K562 (cell line): Measurements from ENCODE around the gene SMIM35. TPM values are rescaled to one million over a fixed set of nuclear protein-coding genes. Genes with fewer than 3 reads are reported as not detected.

ENCODE experiments used
- AFF1 ChIP-seq, 2 experiments: fragments of 450-650 bp; IDR thresholded peaks; 2 replicates each; pipeline ENCODE4 v1.6.1; 2018; ENCODE audit warnings: mild to moderate bottlenecking in 2 of 2, low read depth in 1 of 2; ENCODE audit not compliant: partially characterized antibody in 2 of 2
- LEF1 ChIP-seq: fragments of 450-650 bp; IDR thresholded peaks from 2 replicates; pipeline ENCODE4 v1.6.1; 2016; ENCODE audit warnings: mild to moderate bottlenecking
- MAFG ChIP-seq: fragments of 450-650 bp; conservative IDR thresholded peaks from 2 replicates; pipeline ENCODE4 v1.6.1; 2016; ENCODE audit warnings: missing genetic modification characterization, missing compliant biosample characterization
- NR2C1 ChIP-seq, 2 experiments: fragments of 450-650 bp; IDR thresholded peaks; 2 replicates each; pipeline ENCODE4 v1.6.1; 2017; ENCODE audit warnings: mild to moderate bottlenecking in 2 of 2, antibody characterized with exemption in 1 of 2, inconsistent platforms in 1 of 2, missing compliant biosample characterization in 1 of 2, missing genetic modification characterization in 1 of 2
- RBM15 ChIP-seq: fragments of 200-400 bp; formaldehyde crosslinking; IDR thresholded peaks from 2 replicates; pipeline ENCODE4 v1.6.1; 2018; ENCODE audit warnings: mild to moderate bottlenecking, low read length, moderate library complexity; ENCODE audit not compliant: insufficient read depth
- SAP30 ChIP-seq: fragments of 200-600 bp; sonication (generic); IDR thresholded peaks from 2 replicates; pipeline ENCODE4 v1.6.1; 2012; ENCODE audit warnings: borderline replicate concordance, low read depth, mild to moderate bottlenecking, moderate library complexity, low read length, control low read depth, inconsistent platforms; ENCODE audit not compliant: insufficient read depth, poor library complexity, severe bottlenecking
- SIN3A ChIP-seq, 2 experiments: fragments of 150-350 bp in 1 of 2; IDR thresholded peaks; 2 replicates each; pipeline ENCODE4 v1.6.1; 2011 to 2016; ENCODE audit warnings: borderline replicate concordance in 2 of 2, low read depth in 2 of 2, low read length in 2 of 2, mild to moderate bottlenecking in 2 of 2, moderate library complexity in 2 of 2; ENCODE audit not compliant: control insufficient read depth in 1 of 2
- SOX6 ChIP-seq: fragments of 450-650 bp; IDR thresholded peaks from 2 replicates; pipeline ENCODE4 v1.6.1; 2014; ENCODE audit warnings: mild to moderate bottlenecking
- WHSC1 ChIP-seq: IDR thresholded peaks from one replicate; pipeline ENCODE4 v1.6.1; 2012; ENCODE audit warnings: low read length, control low read depth, inconsistent platforms
- ZC3H11A ChIP-seq: IDR thresholded peaks from 2 replicates; pipeline ENCODE4 v1.6.1; 2012; ENCODE audit warnings: low read depth, low read length, improper control_type of control experiment
- ZNF655 ChIP-seq: fragments of 250-450 bp; sonication (Bioruptor Pico); IDR thresholded peaks from 2 replicates; pipeline ENCODE4 v1.5.0; 2021
- polyA plus RNA-seq, 8 experiments: library from polyadenylated mRNA; depleted of rRNA in 4 of 8; stranded (reverse) in 5 of 8; unstranded in 3 of 8; fragments of >200 nt; fragmentation: Nextera tagmentation in 2 of 8; fragmentation: Illumina TruSeq in 1 of 8; extraction: Ambion mirVana in 2 of 8; extraction: Trizol in 1 of 8; gene quantifications; 2 replicates each; pipeline versions ENCODE4 v1.2.1 to v1.2.3, GENCODE V29; 2011 to 2014; ENCODE audit warnings: inconsistent platforms in 1 of 8, missing spikeins in 1 of 8
- total RNA-seq, 7 experiments: library from RNA; depleted of rRNA in 6 of 7; stranded (reverse); fragments of >200 nt in 6 of 7; fragmentation: Illumina TruSeq in 2 of 7; extraction: Trizol in 2 of 7; gene quantifications; 2 replicates each; pipeline versions ENCODE4 v1.2.1 to v1.2.3, GENCODE V29; 2011 to 2021; ENCODE audit warnings: low replicate concordance in 1 of 7
- TF ChIP-seq, protein P1 (sequence below), 2 experiments: fragments of 450-650 bp; IDR thresholded peaks; 2 replicates each; pipeline ENCODE4 v1.6.1; 2016
- TF ChIP-seq, protein P2 (sequence below): fragments of 250-450 bp; sonication (Bioruptor Pico); IDR thresholded peaks from 2 replicates; pipeline ENCODE4 v1.4.0; 2020

The SMIM35 gene
- total and polyA plus RNA-seq, 9 of the 15 experiments (the other 6 are each of a cell fraction or from before 2014, with no cell fraction given): 0.03 TPM; not detected in 7

GRCh38 chr11:118060869-118061268 lies 25.9 kb downstream of the SMIM35 start (continued):
- no peak for TF ChIP-seq AFF1 (IDR thresholded peaks at IDR 0.05; ENCODE audit: low read depth in 1 of 2, partially characterized antibody in 2 of 2)
- no peak for TF ChIP-seq ZNF655 (CRISPR knock-in tag)
- TF ChIP-seq MAFG (tag): peak; percentile 96
- TF ChIP-seq SIN3A (IDR thresholded peaks at IDR 0.05; ENCODE audit: borderline replicate concordance in 2 of 2, control insufficient read depth in 1 of 2, low read depth in 2 of 2, low read length in 2 of 2): no peak
- no peak for TF ChIP-seq ZC3H11A
- TF ChIP-seq WHSC1: no peak
- TF ChIP-seq, protein P1, sequence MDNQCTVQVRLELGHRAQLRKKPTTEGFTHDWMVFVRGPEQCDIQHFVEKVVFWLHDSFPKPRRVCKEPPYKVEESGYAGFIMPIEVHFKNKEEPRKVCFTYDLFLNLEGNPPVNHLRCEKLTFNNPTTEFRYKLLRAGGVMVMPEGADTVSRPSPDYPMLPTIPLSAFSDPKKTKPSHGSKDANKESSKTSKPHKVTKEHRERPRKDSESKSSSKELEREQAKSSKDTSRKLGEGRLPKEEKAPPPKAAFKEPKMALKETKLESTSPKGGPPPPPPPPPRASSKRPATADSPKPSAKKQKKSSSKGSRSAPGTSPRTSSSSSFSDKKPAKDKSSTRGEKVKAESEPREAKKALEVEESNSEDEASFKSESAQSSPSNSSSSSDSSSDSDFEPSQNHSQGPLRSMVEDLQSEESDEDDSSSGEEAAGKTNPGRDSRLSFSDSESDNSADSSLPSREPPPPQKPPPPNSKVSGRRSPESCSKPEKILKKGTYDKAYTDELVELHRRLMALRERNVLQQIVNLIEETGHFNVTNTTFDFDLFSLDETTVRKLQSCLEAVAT (IDR thresholded peaks at IDR 0.05): no peak
- TF ChIP-seq, protein P2, sequence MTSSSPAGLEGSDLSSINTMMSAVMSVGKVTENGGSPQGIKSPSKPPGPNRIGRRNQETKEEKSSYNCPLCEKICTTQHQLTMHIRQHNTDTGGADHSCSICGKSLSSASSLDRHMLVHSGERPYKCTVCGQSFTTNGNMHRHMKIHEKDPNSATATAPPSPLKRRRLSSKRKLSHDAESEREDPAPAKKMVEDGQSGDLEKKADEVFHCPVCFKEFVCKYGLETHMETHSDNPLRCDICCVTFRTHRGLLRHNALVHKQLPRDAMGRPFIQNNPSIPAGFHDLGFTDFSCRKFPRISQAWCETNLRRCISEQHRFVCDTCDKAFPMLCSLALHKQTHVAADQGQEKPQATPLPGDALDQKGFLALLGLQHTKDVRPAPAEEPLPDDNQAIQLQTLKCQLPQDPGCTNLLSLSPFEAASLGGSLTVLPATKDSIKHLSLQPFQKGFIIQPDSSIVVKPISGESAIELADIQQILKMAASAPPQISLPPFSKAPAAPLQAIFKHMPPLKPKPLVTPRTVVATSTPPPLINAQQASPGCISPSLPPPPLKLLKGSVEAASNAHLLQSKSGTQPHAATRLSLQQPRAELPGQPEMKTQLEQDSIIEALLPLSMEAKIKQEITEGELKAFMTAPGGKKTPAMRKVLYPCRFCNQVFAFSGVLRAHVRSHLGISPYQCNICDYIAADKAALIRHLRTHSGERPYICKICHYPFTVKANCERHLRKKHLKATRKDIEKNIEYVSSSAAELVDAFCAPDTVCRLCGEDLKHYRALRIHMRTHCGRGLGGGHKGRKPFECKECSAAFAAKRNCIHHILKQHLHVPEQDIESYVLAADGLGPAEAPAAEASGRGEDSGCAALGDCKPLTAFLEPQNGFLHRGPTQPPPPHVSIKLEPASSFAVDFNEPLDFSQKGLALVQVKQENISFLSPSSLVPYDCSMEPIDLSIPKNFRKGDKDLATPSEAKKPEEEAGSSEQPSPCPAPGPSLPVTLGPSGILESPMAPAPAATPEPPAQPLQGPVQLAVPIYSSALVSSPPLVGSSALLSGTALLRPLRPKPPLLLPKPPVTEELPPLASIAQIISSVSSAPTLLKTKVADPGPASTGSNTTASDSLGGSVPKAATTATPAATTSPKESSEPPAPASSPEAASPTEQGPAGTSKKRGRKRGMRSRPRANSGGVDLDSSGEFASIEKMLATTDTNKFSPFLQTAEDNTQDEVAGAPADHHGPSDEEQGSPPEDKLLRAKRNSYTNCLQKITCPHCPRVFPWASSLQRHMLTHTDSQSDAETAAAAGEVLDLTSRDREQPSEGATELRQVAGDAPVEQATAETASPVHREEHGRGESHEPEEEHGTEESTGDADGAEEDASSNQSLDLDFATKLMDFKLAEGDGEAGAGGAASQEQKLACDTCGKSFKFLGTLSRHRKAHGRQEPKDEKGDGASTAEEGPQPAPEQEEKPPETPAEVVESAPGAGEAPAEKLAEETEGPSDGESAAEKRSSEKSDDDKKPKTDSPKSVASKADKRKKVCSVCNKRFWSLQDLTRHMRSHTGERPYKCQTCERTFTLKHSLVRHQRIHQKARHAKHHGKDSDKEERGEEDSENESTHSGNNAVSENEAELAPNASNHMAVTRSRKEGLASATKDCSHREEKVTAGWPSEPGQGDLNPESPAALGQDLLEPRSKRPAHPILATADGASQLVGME (CRISPR knock-in tag): no peak
- TF ChIP-seq RBM15: no peak
- TF ChIP-seq NR2C1 (IDR thresholded peaks at IDR 0.05): no peak
- TF ChIP-seq NR2C1 (tag; IDR thresholded peaks at IDR 0.05): no peak
- TF ChIP-seq SAP30: no peak
- no peak for TF ChIP-seq LEF1
- TF ChIP-seq SOX6: no peak
